Muscle of back (tissue), 11 donors: Measurements from ENCODE around the gene GAL3ST3. TPM values are rescaled to one million over a fixed set of nuclear protein-coding genes. Genes with fewer than 3 reads are reported as not detected.
"Not testable (repeated sequence)": the region's sequence is repeated elsewhere in the genome, so short reads cannot be mapped to it uniquely, and the experiment has no call there.

ENCODE experiments used
- DNase-seq, 3 donors: peaks; one replicate each; pipeline versions ENCODE4 v3.0.0 to v3.0.0-alpha.2; 2013
- polyA plus RNA-seq, 10 donors: library from polyadenylated mRNA; unstranded; fragments of 120-200 nt; gene quantifications; one replicate each; pipeline ENCODE4 v1.2.1, GENCODE V29; 2013; ENCODE audit not compliant: insufficient read length in 10 of 10

The GAL3ST3 gene
- polyA plus RNA-seq, 10 donors, result 0.22 to 1.1 (median 0.57) TPM

DNA sequence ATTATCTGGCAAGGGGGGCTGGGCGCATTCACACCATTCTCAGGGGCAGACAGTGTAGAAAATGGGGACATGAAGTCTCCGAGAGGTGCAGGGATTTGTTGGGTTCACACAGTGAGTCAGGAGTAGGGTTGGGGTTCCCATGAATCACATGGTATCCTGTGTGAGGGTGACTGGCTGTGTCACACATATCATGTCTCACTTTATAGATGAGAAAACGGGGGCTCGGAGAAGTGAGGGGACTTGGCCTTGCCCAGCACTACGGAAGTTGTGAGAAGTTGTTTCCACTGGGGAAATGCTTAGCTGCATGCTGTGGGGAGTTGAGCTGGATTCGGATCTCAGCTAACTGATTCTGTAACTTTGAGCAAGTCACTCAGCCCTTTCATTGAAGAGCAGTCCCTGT, 4.2 kb downstream of the GAL3ST3 start:
- DNase-seq, result no peak

DNA sequence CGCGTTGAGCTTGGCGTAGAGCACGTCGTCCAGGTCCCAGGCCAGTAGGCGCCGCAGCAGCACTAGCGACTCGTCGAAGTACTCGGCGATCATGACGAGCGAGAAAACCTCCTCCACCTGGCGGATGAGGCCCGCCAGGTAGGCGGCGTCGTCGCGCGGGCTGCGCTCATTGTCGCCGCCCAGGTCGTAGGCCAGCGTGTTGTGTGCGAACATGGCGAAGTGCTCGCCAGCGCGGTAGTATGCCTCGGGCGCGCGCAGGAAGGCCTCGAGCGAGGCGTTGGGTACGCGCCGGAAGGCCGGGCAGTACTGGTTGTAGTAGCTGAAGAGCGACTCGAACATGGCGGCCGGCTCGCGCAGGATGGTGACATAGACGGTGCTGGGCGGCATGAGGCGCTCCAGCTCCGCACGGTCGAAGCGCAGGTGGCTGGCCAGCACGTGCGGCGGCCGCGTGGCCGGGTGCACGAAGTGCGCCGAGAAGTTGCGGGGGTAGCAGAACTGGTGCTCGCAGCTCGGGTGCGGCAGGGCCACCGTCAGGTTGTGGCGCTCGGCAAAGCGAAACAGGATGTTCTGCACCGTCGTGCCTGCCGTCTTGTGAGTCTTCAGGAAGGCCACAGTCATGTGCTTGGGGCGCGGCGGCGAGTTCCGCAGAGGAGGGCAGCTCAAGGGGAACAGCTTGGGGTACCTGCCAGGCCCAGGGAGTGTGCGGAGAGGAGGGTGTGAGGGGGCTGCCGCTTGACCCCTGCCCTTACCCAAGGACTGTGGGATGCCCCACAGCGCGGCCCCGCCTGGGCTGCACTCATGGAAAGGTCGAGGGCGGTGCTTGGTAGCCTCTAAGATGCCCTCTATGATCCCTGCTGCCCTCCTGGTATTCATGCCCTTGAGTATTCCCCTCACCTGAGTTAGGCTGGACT, 5.7 kb downstream of the GAL3ST3 start:
- no peak for DNase-seq

DNA sequence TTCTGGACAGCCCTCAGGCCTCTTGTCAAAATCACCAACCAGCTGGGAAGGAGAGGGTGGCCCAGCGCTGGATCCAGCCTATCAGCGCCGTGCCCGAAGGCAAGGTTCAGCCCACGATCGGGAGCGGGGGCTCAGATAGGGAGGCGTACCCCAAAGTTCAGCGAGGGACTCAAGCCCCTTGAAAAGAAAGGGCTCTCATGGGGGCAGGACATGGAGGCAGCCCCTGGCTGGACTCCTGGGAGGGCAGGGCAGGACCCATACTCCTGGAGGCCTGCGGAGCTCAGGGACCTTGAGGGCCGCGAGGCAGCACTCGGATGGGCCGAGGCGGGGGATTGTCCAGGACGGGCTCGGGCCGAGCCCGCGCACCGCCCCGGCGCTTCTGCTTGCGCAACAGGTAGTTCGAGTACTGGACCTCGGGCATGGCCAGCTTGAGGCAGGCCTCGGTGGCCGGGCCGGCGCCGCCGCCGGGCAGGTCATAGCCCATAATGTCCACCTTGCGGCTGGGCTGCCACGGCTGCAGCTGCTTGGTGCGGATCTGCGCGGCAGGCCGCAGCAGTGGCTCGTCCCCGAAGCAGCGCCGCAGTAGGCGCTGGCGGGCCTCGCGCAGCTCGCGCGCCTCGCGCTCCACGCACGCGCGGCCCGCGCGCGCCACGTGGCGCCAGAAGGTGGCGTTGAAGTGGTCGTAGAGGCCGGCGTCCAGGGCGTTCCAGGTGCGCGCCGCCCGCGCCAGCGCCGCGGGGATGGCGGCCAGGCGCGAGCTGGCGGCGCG, 6.5 kb downstream of the GAL3ST3 start:
- no peak for DNase-seq

- DNase-seq, result no peak
These were observed 9.2 kb downstream of the GAL3ST3 start for GRCh38 chr11:66039765-66040164.

- no peak for DNase-seq
These were observed 11.6 kb downstream of the GAL3ST3 start for GRCh38 chr11:66037327-66037726.

DNA sequence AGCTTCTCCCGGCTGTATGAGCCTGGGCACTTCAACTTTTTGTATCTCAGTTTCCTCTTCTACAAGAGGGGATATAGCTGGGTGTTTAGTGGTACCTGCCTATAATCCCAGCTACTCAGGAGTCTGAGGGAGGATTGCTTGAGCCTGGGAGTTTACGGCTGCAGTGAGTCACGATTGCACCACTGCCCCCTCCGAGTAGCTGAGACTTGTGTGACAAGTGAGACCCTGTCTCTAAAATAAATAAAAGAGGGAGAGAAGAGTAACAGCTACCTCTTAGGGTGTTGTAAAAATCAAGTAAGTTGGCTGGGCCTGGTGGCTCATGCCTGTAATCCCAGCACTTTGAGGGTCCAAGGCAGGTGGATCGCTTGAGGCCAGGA, 12.6 kb downstream of the GAL3ST3 start:
- no peak for DNase-seq

GRCh38 chr11:66035653-66036333, 13.2 kb downstream of the GAL3ST3 start:
- no peak for DNase-seq

GRCh38 chr11:66032957-66033735, 15.8 kb downstream of the GAL3ST3 start:
- no peak for DNase-seq

DNA sequence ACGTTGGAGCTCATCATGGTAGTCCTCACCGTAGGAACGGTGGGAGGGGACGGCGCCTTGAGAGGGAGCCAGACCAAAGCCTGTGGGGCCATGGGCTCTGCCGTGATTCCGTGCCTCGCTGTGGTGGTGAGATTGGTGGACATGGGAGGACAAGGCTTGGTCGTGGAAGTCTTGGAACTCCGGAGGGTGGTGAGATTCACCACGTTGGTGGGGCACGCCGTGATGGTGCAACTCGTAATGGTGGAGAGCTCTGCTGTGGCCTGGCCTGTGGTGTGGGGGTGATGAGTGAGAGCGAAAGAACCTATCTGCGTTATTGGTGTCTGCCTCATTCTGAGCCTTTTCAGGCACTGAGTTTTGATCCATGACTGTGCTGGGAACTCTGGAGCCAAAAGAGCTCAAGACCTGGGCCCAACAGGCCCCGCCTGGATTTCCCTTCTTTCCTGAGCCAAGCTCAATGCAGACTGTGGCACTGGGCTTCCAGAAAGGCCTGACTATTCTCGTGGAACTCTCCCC, 22.9 kb downstream of the GAL3ST3 start, which contains the start of gene CATSPER1:
Gene CATSPER1 (minus strand): TSS at position 463 of the 513 bp plus-strand sequence. CDS start 100 bp downstream, at position 363.
- no peak for DNase-seq

DNA sequence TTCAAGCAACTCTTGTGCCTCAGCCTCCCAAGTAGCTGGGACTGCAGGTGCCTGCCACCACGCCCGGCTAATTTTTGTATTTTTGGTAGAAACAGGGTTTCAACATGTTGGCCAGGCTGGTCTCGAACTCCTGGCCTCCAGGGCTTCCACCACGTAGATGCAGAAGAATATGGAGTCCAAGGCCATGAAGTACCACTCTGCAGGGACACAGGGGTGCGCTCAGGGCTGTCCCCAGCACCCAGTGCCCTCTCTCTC, 25.8 kb downstream of the GAL3ST3 start:
- DNase-seq, result not testable (repeated sequence)

DNA sequence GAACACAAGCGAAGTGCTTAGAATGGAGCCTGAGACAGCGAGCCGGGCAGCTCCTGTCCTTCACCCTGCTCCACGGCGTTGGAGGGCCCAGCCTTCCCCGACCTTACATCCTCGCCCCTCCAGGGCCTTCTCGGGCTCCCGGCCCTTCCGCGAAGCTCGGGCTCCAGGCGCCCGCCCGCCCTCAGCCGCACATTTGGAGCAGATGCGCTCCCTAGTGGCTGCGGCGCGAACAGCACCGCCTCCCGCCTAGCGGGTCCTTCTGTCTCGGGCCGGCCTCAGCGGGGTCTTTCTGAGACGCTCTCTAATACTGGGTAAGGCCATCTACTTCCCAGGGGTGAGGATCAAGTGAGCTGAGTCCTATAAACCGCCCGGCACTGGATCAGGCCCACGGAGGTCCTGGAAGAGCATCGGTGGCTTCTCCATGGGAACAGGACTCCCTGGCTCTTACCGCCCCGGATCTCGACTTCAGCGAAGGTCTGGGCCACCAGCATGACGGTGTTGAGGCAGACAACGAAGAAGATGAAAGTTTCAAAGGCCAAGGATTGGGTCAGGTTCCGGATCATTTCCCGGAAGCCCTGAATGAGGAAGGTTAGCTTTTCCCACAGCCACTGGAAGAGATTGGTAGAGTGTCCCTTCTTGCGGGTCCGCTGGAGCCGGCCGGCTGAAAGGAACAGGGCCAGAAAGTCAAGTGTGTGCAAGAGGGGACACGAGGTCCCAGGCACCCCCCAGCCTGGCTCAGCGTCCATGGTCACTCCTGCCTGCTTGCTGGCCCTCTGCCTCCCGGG, 26.4 kb downstream of the GAL3ST3 start:
- DNase-seq, result peak; percentile 35 to 83 (median 55)

- DNase-seq, result no peak
These were observed 28.2 kb downstream of the GAL3ST3 start for GRCh38 chr11:66020618-66021357.

DNA sequence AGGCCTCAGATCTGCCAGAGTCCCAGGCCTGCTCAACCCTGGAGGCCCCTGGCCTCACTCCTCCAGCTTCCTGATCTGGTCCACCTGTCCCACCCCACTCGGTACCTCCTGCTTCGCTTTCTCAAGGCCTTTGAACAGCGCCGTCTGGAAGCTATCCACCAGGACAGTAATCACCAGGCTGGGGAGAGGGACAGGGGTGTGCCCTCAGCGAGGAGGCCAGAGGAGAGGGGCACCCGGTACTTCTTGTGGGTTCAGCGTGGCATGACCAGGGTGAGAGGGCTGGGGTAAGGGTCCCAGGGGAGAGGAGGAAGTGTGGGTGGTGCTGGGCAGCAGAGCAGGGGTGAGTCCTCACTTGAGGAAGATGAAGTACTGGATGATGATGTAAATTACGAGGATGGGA, 28.7 kb downstream of the GAL3ST3 start:
- no peak for DNase-seq

DNA sequence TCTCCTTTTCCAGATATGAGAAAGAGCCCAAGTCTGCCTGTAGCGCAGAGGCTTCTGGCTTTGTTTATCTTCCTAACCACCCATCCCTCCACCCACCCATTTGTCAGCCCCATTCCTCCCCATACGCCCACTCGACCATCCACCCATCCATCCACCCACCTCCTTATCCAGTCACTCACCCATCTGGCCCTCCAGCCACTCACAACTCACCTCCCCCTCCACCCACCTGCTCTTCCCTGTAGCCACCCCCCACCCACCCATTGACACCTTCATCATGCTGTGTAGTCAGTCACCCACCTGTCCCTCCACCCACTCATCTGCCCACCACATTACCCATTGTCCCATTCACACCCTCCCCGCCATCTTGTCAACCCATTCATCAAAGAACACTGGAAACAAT, 31.6 kb downstream of the GAL3ST3 start:
- no peak for DNase-seq

- no peak for DNase-seq
These were observed 32.2 kb downstream of the GAL3ST3 start for GRCh38 chr11:66016793-66017177.

GRCh38 chr11:66015936-66016792, 32.8 kb downstream of the GAL3ST3 start:
- DNase-seq, result no peak

DNA sequence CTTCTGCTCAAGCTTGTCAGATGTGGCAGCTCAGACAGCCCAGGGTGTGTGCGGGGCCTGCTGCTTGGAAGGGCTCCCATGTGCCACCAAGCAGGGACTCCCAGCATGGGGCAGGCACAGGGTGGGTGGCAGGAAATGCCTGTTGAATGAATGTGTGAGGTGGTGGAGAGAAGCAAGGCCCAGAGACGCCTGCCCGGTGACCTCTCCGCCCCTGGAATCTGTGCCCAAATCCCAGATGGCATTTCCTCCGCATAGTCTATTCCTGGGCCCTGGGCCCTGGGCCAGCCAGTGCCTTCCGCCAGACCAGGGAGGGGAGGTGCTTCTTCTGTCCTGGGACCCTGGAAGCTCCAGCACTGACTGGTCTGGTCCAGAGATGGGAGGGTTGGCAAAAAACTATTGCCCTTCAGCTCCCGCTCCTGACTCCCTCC, 33.5 kb downstream of the GAL3ST3 start:
- DNase-seq, result no peak

GRCh38 chr11:66014804-66015453, 34.0 kb downstream of the GAL3ST3 start:
- DNase-seq, result no peak

- DNase-seq, result no peak
These were observed 35.2 kb downstream of the GAL3ST3 start for GRCh38 chr11:66013762-66014100.
